HG03039 (cell line): ENCODE measurements around the gene TSPAN13.
"Not testable (repeated sequence)": the region's sequence is repeated elsewhere in the genome, so short reads cannot be mapped to it uniquely, and the experiment has no call there.

Experiments used
- ATAC-seq: cut with Tn5 transposase; IDR thresholded peaks from one replicate; pipeline ENCODE4 v1.9.1; 2021; ENCODE audit warnings: mild to moderate bottlenecking, moderate library complexity; ENCODE audit not compliant: unreplicated experiment

The TSPAN13 gene

DNA sequence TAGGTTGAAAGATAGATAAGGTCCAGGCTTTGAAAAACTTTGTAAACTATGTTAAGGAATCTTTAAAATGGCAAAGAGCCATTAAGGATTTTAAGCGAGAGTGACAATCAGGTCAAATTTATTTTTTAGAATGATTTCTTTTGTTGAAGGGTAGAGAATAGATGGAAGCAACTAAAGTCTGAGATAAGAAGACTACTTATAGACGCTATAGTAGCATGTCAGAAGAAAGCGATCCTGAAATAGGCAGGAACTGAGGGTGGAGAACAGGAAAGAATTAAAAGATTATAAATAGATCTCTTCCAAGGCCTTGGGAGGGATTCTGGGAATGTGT lies 13.0 kb upstream of the TSPAN13 start:
- no peak for ATAC-seq

DNA sequence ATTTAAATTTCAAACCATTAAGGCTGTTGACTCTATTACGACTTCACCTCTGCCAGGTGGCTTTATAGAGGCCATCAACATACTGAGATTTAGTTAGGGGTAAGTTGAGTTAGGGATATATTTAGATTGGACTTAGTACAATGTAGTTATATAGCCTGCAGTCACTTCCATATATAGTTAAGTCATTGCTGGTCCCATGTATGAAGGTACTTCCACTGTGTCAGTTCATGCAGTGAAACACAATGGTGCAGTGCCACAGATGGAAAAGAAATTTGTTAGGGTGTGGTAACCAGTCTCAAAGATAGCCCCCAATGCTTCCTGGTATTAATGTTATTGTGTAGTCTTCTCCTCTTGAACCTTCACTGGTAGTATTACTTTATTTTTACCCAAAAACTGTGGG lies 12.6 kb upstream of the TSPAN13 start:
- no peak for ATAC-seq

DNA sequence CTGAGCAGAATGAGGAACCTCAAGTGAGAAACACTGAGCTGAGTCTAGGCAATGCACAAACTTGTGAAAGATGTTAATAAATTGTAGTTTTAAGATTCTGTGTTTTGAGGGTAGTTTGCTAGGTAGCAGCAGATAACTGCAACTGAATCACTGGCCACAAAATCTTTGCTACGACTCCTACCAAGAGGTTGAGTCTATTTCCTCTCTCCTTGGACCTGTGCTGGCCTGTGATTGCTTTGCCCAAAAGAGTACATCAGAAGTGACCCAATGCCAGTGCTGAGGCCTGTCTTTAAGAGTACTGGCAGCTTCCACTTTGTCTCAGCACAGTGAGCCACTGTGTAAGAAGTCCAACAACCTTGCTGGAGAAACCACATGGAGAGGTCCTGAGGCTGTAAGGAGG lies 11.9 kb upstream of the TSPAN13 start:
- no peak for ATAC-seq

GRCh38 chr7:16742547-16742946 lies 11.0 kb upstream of the TSPAN13 start:
- no peak for ATAC-seq

GRCh38 chr7:16743236-16743635 lies 10.3 kb upstream of the TSPAN13 start:
- no peak for ATAC-seq

GRCh38 chr7:16744518-16745250 lies 8.9 kb upstream of the TSPAN13 start:
- ATAC-seq: no peak

GRCh38 chr7:16745645-16746044 lies 7.9 kb upstream of the TSPAN13 start:
- no peak for ATAC-seq

GRCh38 chr7:16747102-16747501 lies 6.5 kb upstream of the TSPAN13 start:
- ATAC-seq: no peak

GRCh38 chr7:16753932-16754855 lies 639 bp downstream of the TSPAN13 start:
- ATAC-seq: peak; percentile 6

DNA sequence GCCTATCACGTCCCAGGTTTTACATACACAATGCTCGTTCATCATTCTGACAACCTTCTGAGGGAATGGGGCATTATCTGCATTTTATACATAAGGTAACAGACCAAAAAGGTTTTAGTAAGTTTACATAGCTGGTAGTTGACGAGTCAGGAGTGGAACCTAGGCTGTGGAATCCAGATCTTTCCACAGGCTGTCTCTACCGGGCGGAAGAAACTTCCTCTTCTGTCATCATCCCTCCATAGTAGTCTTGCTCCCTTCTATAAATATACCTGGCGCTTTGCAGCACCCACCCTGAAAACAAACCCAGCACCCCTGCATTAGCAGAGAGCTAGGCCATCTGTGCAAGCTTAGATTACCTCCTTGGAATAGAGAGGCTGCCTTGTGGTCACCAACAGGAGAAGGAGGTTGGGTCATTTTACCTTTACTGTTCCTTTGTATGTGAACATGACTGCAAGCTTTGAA lies 1.3 kb downstream of the TSPAN13 start:
- ATAC-seq: no peak

DNA sequence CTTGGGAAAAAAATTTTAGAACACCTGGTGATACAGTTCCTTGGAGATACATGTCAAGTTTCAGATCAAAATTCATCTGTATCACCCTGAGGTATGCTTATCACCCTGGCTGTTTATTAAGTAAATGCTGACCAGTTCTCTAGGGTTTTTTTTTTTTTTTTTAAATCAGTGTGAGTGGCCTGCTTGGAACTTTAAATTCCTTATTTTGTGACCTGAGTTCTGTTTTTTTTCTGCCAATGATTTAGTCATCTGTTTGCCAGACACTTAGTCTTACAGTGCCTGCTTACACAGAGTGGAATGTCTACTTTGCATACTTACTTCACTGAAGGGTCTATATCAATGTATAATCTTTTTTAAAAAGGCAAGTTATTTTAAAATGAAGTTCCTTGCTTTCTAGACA lies 1.8 kb downstream of the TSPAN13 start:
- no peak for ATAC-seq

GRCh38 chr7:16758036-16758435 lies 4.5 kb downstream of the TSPAN13 start:
- ATAC-seq: no peak

GRCh38 chr7:16758631-16759611 lies 5.4 kb downstream of the TSPAN13 start:
- ATAC-seq: no peak

- ATAC-seq: no peak
Observed at GRCh38 chr7:16759840-16760239, 6.3 kb downstream of the TSPAN13 start.

- no peak for ATAC-seq
Observed at GRCh38 chr7:16762177-16762576, 8.6 kb downstream of the TSPAN13 start.

GRCh38 chr7:16764942-16765341 lies 11.4 kb downstream of the TSPAN13 start:
- no peak for ATAC-seq

DNA sequence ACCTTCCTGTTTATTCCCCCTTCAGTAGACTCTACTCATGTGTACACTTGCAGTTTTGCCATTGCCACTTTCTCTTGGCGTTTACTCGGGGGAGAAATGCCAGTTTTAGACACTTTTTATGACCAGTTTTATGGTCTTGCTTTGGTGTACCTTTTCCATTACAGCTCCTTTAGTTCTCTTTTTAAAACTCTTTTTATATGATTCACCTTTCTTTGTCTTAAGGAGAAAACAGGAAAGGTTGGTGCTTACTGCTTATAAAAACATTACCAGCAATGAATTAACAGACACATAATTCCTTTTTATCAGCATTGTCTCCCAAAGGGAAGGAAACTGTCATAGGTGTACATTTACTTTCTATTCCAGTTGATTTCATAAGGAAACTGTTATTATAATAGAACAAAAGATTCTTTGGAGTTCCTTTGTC lies 11.9 kb downstream of the TSPAN13 start:
- no peak for ATAC-seq

- not testable (repeated sequence) for ATAC-seq
Observed at GRCh38 chr7:16769994-16770393, 16.4 kb downstream of the TSPAN13 start.

GRCh38 chr7:16770657-16771329 lies 17.2 kb downstream of the TSPAN13 start:
- no peak for ATAC-seq

DNA sequence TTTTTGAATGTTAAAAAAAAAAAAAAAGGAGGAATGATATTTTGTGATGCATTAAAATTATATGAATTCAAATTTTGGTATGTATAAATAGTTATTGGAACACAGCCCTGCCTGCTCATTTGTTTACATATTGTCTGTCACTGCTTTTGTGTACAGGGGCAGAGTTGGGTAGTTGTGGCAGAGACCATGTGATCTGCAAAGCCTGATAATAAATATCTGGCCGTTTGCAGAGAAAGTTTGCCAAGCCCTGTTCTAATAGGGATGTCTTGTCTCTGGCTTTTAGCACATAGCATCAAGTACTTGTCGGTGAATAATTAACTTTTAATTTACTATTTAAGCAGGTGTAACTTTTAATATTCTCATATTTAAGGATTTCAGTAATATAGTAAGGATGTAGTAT lies 19.8 kb downstream of the TSPAN13 start:
- no peak for ATAC-seq
